Middle frontal gyrus (tissue), 1 donor: Measurements from ENCODE around the gene STOX2.
A peak's percentile ranks its signal among the peaks of the same experiment; 100 is the strongest.

Experiments
- DNase-seq: peaks from one replicate; pipeline ENCODE4 v3.0.0-alpha.2; 2015; ENCODE audit warnings: low spot score; ENCODE audit errors: extremely low spot score

Gene STOX2

GRCh38 chr4:183986291-183986970, 81.3 kb downstream of the STOX2 start:
- no peak for DNase-seq

- DNase-seq, result no peak
Observed at GRCh38 chr4:183986971-183987946, 82.2 kb downstream of the STOX2 start.

- peak; percentile 36 for DNase-seq
Observed at GRCh38 chr4:183987987-183988392, 82.9 kb downstream of the STOX2 start.

GRCh38 chr4:183988874-183989273, 83.8 kb downstream of the STOX2 start:
- no peak for DNase-seq

GRCh38 chr4:183989461-183989860, 84.4 kb downstream of the STOX2 start:
- no peak for DNase-seq

GRCh38 chr4:183989931-183990330, 84.8 kb downstream of the STOX2 start:
- no peak for DNase-seq

- no peak for DNase-seq
Observed at GRCh38 chr4:183993676-183994075, 88.6 kb downstream of the STOX2 start.

- no peak for DNase-seq
Observed at GRCh38 chr4:183995570-183995969, 90.5 kb downstream of the STOX2 start.

GRCh38 chr4:183996868-183997267, 91.8 kb downstream of the STOX2 start:
- no peak for DNase-seq

- no peak for DNase-seq
Observed at GRCh38 chr4:183999435-183999834, 94.3 kb downstream of the STOX2 start.

GRCh38 chr4:184000457-184001396, 95.6 kb downstream of the STOX2 start:
- DNase-seq, result no peak

- no peak for DNase-seq
Observed at GRCh38 chr4:184003433-184003832, 98.3 kb downstream of the STOX2 start.

- no peak for DNase-seq
Observed at GRCh38 chr4:184007891-184008290, 102.8 kb downstream of the STOX2 start.

- DNase-seq, result no peak
Observed at GRCh38 chr4:184010696-184011095, 105.6 kb downstream of the STOX2 start.

GRCh38 chr4:184011826-184012380, 106.8 kb downstream of the STOX2 start:
- DNase-seq, result no peak

GRCh38 chr4:184012937-184013336, 107.8 kb downstream of the STOX2 start:
- no peak for DNase-seq

- no peak for DNase-seq
Observed at GRCh38 chr4:184014301-184014700, 109.2 kb downstream of the STOX2 start.

GRCh38 chr4:184016759-184017668, 111.9 kb downstream of the STOX2 start:
- DNase-seq, result no peak

GRCh38 chr4:184019076-184019475, 114.0 kb downstream of the STOX2 start:
- DNase-seq, result no peak
